ENCODE measurements around the gene DUSP10. TPM values are rescaled to one million over a fixed set of nuclear protein-coding genes. Genes with fewer than 3 reads are reported as not detected.

The DUSP10 gene
- total RNA-seq, 1 donor from 2014 or later = 4.7 TPM

DNA sequence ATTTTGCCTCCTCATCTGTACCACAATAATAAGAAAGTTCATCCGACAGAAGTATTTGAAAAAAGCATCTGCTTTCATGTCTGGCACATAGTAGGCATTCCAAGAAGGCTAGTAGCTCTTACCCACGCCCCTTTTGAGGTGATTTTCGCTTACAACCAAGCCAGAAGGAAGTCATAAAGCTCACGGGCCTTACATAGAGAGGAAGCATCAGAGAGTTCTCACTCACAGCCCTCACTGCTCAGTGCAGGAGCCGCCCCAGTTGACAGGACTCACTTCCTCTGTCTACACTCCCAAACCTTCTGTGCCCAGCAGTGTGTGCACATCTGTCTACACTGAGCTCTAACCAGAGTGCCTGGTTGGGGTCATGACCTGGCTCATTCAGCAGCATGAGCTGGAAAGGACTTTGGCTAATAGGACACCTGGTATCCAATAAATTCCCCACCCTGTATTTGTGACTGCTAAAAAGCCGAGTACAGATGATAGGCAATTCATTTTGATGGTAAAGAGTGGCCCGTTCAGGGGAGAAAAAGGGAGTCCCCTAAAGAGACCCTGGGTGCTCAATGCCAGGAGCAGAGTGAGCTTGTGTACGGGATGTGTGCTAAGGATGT, 36.8 kb upstream of the DUSP10 start:
- H3K4me1 ChIP-seq = no peaks in the 10 kb centered on the region
- no peaks in the 10 kb centered on the region for H3K27me3 ChIP-seq
- no peak for DNase-seq (ENCODE audit: extremely low spot score in 2 of 2)
- no peaks in the 10 kb centered on the region for H3K36me3 ChIP-seq
- H3K9me3 ChIP-seq = no peaks in the 10 kb centered on the region
- intact Hi-C loops (cut with DNase I) = no loop called here
- no peak overlapping the region for H3K4me3 ChIP-seq
- TF ChIP-seq POLR2AphosphoS5 (IDR thresholded peaks at IDR 0.05; ENCODE audit: insufficient read depth in 1 of 2, low read depth in 1 of 2) (no peak), POLR2A (IDR thresholded peaks at IDR 0.05) (no peak)
- TF ChIP-seq, protein P1, sequence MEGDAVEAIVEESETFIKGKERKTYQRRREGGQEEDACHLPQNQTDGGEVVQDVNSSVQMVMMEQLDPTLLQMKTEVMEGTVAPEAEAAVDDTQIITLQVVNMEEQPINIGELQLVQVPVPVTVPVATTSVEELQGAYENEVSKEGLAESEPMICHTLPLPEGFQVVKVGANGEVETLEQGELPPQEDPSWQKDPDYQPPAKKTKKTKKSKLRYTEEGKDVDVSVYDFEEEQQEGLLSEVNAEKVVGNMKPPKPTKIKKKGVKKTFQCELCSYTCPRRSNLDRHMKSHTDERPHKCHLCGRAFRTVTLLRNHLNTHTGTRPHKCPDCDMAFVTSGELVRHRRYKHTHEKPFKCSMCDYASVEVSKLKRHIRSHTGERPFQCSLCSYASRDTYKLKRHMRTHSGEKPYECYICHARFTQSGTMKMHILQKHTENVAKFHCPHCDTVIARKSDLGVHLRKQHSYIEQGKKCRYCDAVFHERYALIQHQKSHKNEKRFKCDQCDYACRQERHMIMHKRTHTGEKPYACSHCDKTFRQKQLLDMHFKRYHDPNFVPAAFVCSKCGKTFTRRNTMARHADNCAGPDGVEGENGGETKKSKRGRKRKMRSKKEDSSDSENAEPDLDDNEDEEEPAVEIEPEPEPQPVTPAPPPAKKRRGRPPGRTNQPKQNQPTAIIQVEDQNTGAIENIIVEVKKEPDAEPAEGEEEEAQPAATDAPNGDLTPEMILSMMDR (IDR thresholded peaks at IDR 0.05) = no peak
- no peak overlapping the region for H3K27ac ChIP-seq

DNA sequence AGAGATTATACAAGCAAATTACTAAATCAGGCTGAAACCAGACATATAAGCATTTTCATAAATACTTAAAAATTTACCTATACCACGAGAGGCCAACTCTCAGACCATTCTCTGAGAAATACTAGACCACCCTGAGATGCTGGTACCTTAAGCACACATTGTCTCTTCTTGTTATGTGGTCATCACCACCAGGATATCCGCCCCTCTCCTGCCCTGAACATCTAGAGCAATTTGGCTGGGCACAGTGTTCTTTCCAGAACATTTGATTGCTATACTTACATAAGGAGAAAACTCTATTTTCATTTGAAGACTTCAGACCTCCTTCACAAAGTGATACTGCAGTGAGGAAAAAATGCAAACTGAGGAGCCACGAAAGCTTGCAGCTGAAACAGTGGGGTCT, 36.2 kb upstream of the DUSP10 start:
- H3K4me3 ChIP-seq = no peak overlapping the region
- TF ChIP-seq POLR2A (IDR thresholded peaks at IDR 0.05) (no peak), POLR2AphosphoS5 (IDR thresholded peaks at IDR 0.05; ENCODE audit: insufficient read depth in 1 of 2, low read depth in 1 of 2) (no peak)
- TF ChIP-seq, protein P1 (IDR thresholded peaks at IDR 0.05) = no peak
- no peak for DNase-seq (ENCODE audit: extremely low spot score in 2 of 2)
- H3K27ac ChIP-seq = no peak overlapping the region
- no peaks in the 10 kb centered on the region for H3K27me3 ChIP-seq
- intact Hi-C loops (cut with DNase I) = no loop called here
- H3K9me3 ChIP-seq = no peaks in the 10 kb centered on the region
- H3K4me1 ChIP-seq = no peaks in the 10 kb centered on the region
- H3K36me3 ChIP-seq = no peaks in the 10 kb centered on the region

DNA sequence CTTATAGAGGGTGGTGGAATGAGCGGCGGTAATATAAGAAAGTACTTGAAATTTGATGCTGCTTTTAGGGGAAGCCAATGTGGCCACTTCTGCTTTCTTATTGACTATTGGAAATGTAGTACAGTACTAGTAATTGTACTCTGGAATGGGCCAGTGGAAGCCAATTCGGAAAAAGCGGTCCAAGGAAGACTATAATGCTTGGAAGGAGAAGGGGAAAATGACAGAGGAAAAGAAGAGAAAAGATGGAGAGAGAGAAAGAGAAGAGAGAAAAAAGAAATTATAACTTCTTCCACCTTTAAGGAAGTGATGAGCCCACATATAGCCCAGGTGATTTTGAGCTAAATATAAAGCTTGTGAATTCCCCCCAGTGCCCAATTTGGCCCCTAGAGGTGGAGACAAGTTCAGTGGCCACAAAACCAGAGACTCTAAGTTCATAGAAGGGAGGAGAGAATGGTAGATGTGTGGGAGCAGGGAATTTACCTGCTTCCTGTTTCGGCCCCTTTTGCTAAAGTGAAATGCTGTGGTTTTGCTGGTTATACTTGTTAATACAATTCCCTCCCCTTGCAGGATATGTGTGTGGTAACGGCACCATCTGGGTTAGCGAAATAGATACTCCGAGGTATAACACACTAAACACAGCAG, 35.7 kb upstream of the DUSP10 start:
- H3K36me3 ChIP-seq = no peaks in the 10 kb centered on the region
- H3K4me1 ChIP-seq = no peaks in the 10 kb centered on the region
- H3K4me3 ChIP-seq = no peak overlapping the region
- DNase-seq (ENCODE audit: extremely low spot score in 2 of 2) = no peak
- no peak overlapping the region for H3K27ac ChIP-seq
- no peaks in the 10 kb centered on the region for H3K27me3 ChIP-seq
- intact Hi-C loops (cut with DNase I) = no loop called here
- no peak for TF ChIP-seq POLR2A (IDR thresholded peaks at IDR 0.05)
- TF ChIP-seq, protein P1 (IDR thresholded peaks at IDR 0.05) = no peak
- H3K9me3 ChIP-seq = no peaks in the 10 kb centered on the region

DNA sequence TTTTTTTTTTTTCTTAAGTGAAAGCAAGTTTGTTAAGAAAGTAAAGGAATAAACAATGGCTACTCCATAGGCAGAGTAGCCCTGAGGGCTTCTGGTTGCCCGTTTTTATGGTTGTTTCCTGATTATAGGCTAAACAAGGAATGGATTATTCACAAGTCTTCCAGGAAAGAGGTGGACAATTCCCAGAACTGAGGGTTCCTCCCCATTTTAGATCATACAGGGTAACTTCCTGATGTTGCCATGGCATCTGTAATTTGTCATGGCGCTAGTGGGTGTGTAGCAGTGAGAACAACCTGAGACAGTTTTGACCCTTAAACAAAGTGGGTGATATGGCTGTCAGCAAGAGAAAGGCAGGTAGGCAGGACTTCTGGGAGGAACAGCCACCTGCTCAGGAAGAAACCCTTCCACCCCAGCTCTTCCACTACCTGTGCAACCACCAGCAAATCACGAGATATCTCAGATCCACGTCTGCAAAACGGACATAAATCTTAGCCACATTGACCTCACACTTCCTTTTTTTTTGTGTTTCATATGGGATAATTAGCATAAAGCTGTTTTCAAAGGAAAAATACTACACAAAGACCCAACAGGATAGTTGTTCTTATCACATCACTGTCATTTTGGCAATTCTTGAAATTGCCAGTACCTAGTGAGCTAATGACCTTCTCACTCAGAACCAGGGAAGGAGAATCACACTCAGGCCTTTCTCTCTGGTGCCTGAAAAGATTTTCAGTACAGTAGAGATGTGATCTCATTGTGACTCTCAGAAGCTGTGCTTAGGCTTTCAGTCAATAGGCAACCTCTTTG, 34.8 kb upstream of the DUSP10 start:
- Histone ChIP-seq H3K36me3 (no peaks in the 10 kb centered on the region), H3K27me3 (no peaks in the 10 kb centered on the region), H3K4me1 (no peaks in the 10 kb centered on the region), H3K9me3 (no peaks in the 10 kb centered on the region), H3K4me3 (no peak overlapping the region), H3K27ac (no peak overlapping the region)
- no peak for DNase-seq (ENCODE audit: extremely low spot score in 2 of 2)
- TF ChIP-seq, protein P1 (IDR thresholded peaks at IDR 0.05) = no peak
- TF ChIP-seq POLR2A (IDR thresholded peaks at IDR 0.05) = no peak
- no peak for TF ChIP-seq POLR2AphosphoS5 (IDR thresholded peaks at IDR 0.05; ENCODE audit: insufficient read depth in 1 of 2, low read depth in 1 of 2)
- intact Hi-C loops (cut with DNase I) = no loop called here

DNA sequence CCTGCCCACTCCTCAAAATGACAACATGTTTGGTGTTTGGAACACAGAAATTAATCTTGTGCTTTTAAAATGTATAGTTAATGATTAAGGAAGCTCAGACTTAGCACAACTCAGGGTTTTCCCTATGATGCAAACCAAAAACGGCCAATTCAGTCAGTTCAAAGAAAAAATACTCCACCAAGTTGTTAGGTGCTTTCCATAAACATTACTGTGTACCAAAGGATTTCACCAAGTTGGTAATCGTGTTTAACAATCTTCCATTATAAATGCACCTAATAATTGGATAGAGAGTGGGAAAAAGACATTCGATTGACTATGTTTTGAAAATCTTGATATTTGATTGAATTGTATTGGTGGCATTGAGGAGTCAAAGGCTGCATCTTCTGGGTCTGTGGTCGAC, 33.3 kb upstream of the DUSP10 start:
- intact Hi-C loops (cut with DNase I) = no loop called here
- Histone ChIP-seq H3K27ac (no peak overlapping the region), H3K36me3 (no peaks in the 10 kb centered on the region), H3K4me1 (no peaks in the 10 kb centered on the region), H3K4me3 (no peak overlapping the region), H3K27me3 (no peaks in the 10 kb centered on the region), H3K9me3 (no peaks in the 10 kb centered on the region)
- DNase-seq (ENCODE audit: extremely low spot score in 2 of 2) = no peak
- TF ChIP-seq, protein P1 (IDR thresholded peaks at IDR 0.05) = no peak
- no peak for TF ChIP-seq POLR2A (IDR thresholded peaks at IDR 0.05)
- no peak for TF ChIP-seq POLR2AphosphoS5 (IDR thresholded peaks at IDR 0.05; ENCODE audit: insufficient read depth in 1 of 2, low read depth in 1 of 2)

Measured in vagina (tissue), 2 donors.